H1 (cell line): ENCODE results near the gene RIIAD1. TPM values are rescaled to one million over a fixed set of nuclear protein-coding genes. Genes with fewer than 3 reads are reported as not detected.

Experiments
- NRF1 ChIP-seq: IDR thresholded peaks from 2 replicates; pipeline ENCODE4 v1.6.1; 2011; ENCODE audit warnings: mild to moderate bottlenecking, low read depth, low read length, improper control_type of control experiment
- PHF8 ChIP-seq: fragments of 200-600 bp; sonication (generic); conservative IDR thresholded peaks from 2 replicates; pipeline ENCODE4 v1.7.1; 2012; ENCODE audit warnings: low read depth, mild to moderate bottlenecking, inconsistent platforms, low read length, moderate library complexity
- POLR2AphosphoS5 ChIP-seq: IDR thresholded peaks from 2 replicates; pipeline ENCODE4 v1.6.1; 2011; ENCODE audit warnings: low read depth, low read length
- RFX5 ChIP-seq: IDR thresholded peaks from 2 replicates; pipeline ENCODE4 v1.6.1; 2011; ENCODE audit warnings: low read depth, low read length, improper control_type of control experiment, borderline replicate concordance
- TAF1 ChIP-seq: IDR thresholded peaks from 2 replicates; pipeline ENCODE4 v1.6.1; 2011; ENCODE audit warnings: mild to moderate bottlenecking, low read depth, low read length
- TCF12 ChIP-seq: IDR thresholded peaks from 2 replicates; pipeline ENCODE4 v1.6.1; 2011; ENCODE audit warnings: low read depth, mild to moderate bottlenecking, low read length
- TEAD4 ChIP-seq: IDR thresholded peaks from 2 replicates; pipeline ENCODE4 v1.6.1; 2012; ENCODE audit warnings: low read depth, low read length, inconsistent platforms, mixed read lengths
- USF2 ChIP-seq: IDR thresholded peaks from 2 replicates; pipeline ENCODE4 v1.6.1; 2011; ENCODE audit warnings: low read length, improper control_type of control experiment
- ZNF274 ChIP-seq: IDR thresholded peaks from 2 replicates; pipeline ENCODE4 v1.7.0; 2012; ENCODE audit warnings: low read length, borderline replicate concordance; ENCODE audit errors: extremely low read depth
- polyA plus RNA-seq, 7 experiments: library from polyadenylated mRNA; depleted of rRNA in 3 of 7; stranded (reverse) in 5 of 7; unstranded in 2 of 7; fragments of >200 nt in 5 of 7; fragments of 200-250 nt in 2 of 7; gene quantifications; 1 replicate in 5 of 7; 2 replicates in 1 of 7; 4 replicates in 1 of 7; pipeline versions ENCODE4 v1.2.1 to v1.2.3, GENCODE V29; 2011 to 2013; ENCODE audit warnings: missing spikeins in 2 of 7, mixed read lengths in 2 of 7
- small RNA-seq: library from polyadenylated mRNA; stranded (forward); fragments of <200 nt; extraction: miRNeasy Mini kit (QIAGEN cat#:217004); gene quantifications from one replicate; pipeline ENCODE3, GENCODE V24; 2013; ENCODE audit not compliant: insufficient read depth
- total RNA-seq: library from RNA; stranded (reverse); fragmentation: NEBNext Ultra II Directional; extraction: Animal tissue kit (Norgen Biotek cat#: 25700); gene quantifications from 2 replicates; pipeline ENCODE4 v1.2.1, GENCODE V29; 2021

Gene RIIAD1
- total and polyA plus RNA-seq, 2 of the 8 experiments (the other 6 are each of a cell fraction or from before 2014, with no cell fraction given), result not detected

DNA sequence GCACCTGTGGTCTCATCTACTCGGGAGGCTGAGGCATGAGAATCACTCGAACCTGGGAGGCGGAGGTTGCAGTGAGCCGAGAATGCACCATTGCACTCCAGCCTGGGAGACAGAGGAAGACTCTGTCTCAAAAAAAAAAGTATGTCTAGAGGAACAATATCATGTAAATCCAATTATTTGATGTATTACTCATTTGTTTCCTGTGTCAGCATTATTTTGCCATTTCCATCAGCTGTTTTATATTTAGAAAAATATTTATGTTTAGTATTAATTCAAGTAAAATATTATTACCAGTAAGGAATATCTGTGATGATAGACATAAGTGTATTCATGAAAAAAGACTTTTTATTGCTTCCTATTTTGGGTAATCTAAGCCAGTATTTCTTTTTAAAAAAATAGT is 56.0 kb downstream of the RIIAD1 start (continued):
- no peak for TF ChIP-seq USF2
- no peak for TF ChIP-seq TCF12
- no peak for TF ChIP-seq NRF1
- no peak for TF ChIP-seq TEAD4
- no peak for TF ChIP-seq ZNF274
- TF ChIP-seq POLR2AphosphoS5, result no peak
- TF ChIP-seq TAF1, result no peak
- no peak for TF ChIP-seq PHF8
- no peak for TF ChIP-seq RFX5

Small RNA genes within 50 kb of the gene (small RNA-seq; reads per million reads assigned to genes)
- gene RNU6-662P, result not detected

Other genes with a start within 250 kb of the RIIAD1 start
- gene CGN, start 210.1 kb upstream of the RIIAD1 start, total RNA-seq, result 52.7 and 54.6 TPM in 2 replicates
- gene CGN, start 210.1 kb upstream of the RIIAD1 start, polyA plus RNA-seq (2011; rRNA removed), result 15.9 and 20.4 TPM in 2 replicates
- 10.1 and 10.4 TPM in 2 replicates for gene TUFT1, start 181.2 kb upstream of the RIIAD1 start, total RNA-seq
- 6.6 and 7.3 TPM in 2 replicates for gene TUFT1, start 181.2 kb upstream of the RIIAD1 start, polyA plus RNA-seq (2011; rRNA removed)
- 61.2 and 65.4 TPM in 2 replicates for gene SNX27, start 109.5 kb upstream of the RIIAD1 start, total RNA-seq
- gene SNX27, start 109.5 kb upstream of the RIIAD1 start, polyA plus RNA-seq (2011; rRNA removed), result 15.6 and 23.4 TPM in 2 replicates
- 0.34 and 0.65 TPM in 2 replicates for gene CELF3, start 4.7 kb upstream of the RIIAD1 start, total RNA-seq
- gene CELF3, start 4.7 kb upstream of the RIIAD1 start, polyA plus RNA-seq (2011; rRNA removed), result 1.2 and 1.3 TPM in 2 replicates
- 96.4 and 113 TPM in 2 replicates for gene MRPL9, start 42.0 kb downstream of the RIIAD1 start, total RNA-seq
- gene MRPL9, start 42.0 kb downstream of the RIIAD1 start, polyA plus RNA-seq (2011; rRNA removed), result 64.7 and 74.9 TPM in 2 replicates
- 23.8 and 26.1 TPM in 2 replicates for gene TDRKH, start 69.0 kb downstream of the RIIAD1 start, total RNA-seq
- gene TDRKH, start 69.0 kb downstream of the RIIAD1 start, polyA plus RNA-seq (2011; rRNA removed), result 7.7 and 9.9 TPM in 2 replicates
- gene LINGO4, start 83.9 kb downstream of the RIIAD1 start, total RNA-seq, result not detected in 2 replicates
- 0.03 TPM in 1 of 2 replicates, not detected in the other for gene LINGO4, start 83.9 kb downstream of the RIIAD1 start, polyA plus RNA-seq (2011; rRNA removed)
- gene RORC, start 110.3 kb downstream of the RIIAD1 start, total RNA-seq, result 0.52 and 0.54 TPM in 2 replicates
- 0.44 and 0.52 TPM in 2 replicates for gene RORC, start 110.3 kb downstream of the RIIAD1 start, polyA plus RNA-seq (2011; rRNA removed)
- gene C2CD4D, start 118.3 kb downstream of the RIIAD1 start, total RNA-seq, result 0.54 and 0.71 TPM in 2 replicates
- gene C2CD4D, start 118.3 kb downstream of the RIIAD1 start, polyA plus RNA-seq (2011; rRNA removed), result 0.41 and 0.60 TPM in 2 replicates
- gene THEM5, start 132.2 kb downstream of the RIIAD1 start, total RNA-seq, result not detected in 2 replicates
- gene THEM5, start 132.2 kb downstream of the RIIAD1 start, polyA plus RNA-seq (2011; rRNA removed), result not detected in 2 replicates
- gene THEM4, start 188.0 kb downstream of the RIIAD1 start, total RNA-seq, result 8.6 and 11.2 TPM in 2 replicates
- 5.6 and 9.9 TPM in 2 replicates for gene THEM4, start 188.0 kb downstream of the RIIAD1 start, polyA plus RNA-seq (2011; rRNA removed)